ENCODE data around the gene TTC9B.

The TTC9B gene

DNA sequence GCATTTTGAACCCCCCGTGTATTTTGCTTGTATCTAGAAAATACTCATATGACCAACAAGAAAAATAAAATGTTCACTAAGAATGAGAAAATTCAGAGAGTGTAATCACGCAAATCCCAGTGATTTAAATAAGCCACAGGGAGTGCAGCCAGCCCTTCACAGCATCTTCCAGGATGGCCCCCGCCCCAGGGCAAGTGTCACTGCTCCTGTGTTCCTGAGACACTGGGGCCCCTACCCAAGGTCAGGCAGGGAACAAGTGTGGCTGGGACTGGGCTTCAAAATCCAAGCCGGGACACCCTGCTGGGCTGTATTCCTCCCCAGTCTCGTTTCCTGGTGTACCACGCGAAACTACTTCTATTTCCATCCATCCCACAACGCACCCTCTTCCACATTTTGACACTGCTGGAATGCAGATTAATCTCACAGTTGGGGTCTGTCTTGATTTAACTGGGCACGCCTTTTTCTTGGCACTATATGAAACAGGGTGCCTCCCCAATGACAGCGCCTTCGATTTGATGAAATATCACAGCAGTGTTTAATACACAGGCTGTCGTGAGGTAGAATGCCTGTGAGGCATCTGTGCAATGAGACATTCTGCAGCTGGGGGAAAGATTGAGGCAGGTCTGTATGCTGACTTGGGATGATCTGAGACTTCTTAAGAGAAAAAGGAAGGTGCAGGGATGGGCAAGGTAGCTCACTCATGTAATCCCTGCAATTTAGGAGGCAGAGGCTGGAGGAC, 26.6 kb upstream of the TTC9B start:
- DNase-seq (ENCODE audit: low spot score): no peak
- H3K9me3 ChIP-seq (replicated peaks in 1 of 2; ENCODE audit: control insufficient read depth in 2 of 2, insufficient read depth in 1 of 2, low read depth in 1 of 2, low read length in 2 of 2): no peaks in the 10 kb centered on the region
- H2AFZ ChIP-seq (ENCODE audit: low read length): no peak overlapping the region
- H2BK15ac ChIP-seq (ENCODE audit: low read length): no peak overlapping the region
- H4K8ac ChIP-seq (ENCODE audit: low read depth, low read length): no peak overlapping the region
- H3K4me2 ChIP-seq (ENCODE audit: insufficient read depth, low read length, poor library complexity, severe bottlenecking): no peak overlapping the region
- H3K4me3 ChIP-seq (ENCODE audit: low read length in 2 of 2): no peak overlapping the region
- peaks cover 19 to 45% of the 10 kb centered on the region in 2 donors for H3K36me3 ChIP-seq (replicated peaks in 1 of 2; ENCODE audit: control insufficient read depth in 2 of 2, insufficient read depth in 2 of 2, low read length in 2 of 2)
- no peak overlapping the region for H3K9ac ChIP-seq (ENCODE audit: low read depth, low read length, poor library complexity)
- no peak overlapping the region for H3K23ac ChIP-seq (ENCODE audit: low read depth, low read length, poor library complexity)
- H2BK120ac ChIP-seq (ENCODE audit: low read depth, low read length): no peak overlapping the region
- H3K14ac ChIP-seq (ENCODE audit: low read length): no peak overlapping the region
- H2BK5ac ChIP-seq (ENCODE audit: low read length): no peak overlapping the region
- peaks cover 3% of the 10 kb centered on the region for H3K79me1 ChIP-seq (ENCODE audit: low read depth, low read length)
- H3K18ac ChIP-seq (ENCODE audit: low read length): no peak overlapping the region
- no CpG with 5 or more reads among the region's 12 CpGs for WGBS, 2 donors (ENCODE audit: extremely low coverage in 2 of 2, insufficient read length in 2 of 2, insufficient replicate concordance in 1 of 2)
- H2BK12ac ChIP-seq (ENCODE audit: low read length): no peak overlapping the region
- H2AK5ac ChIP-seq (ENCODE audit: low read depth, low read length): no peak overlapping the region
- no peak overlapping the region for H3K4ac ChIP-seq (ENCODE audit: low read length)
- no peak overlapping the region for H3K27ac ChIP-seq (replicated peaks; ENCODE audit: low read length)
- no peak overlapping the region for H4K91ac ChIP-seq (ENCODE audit: low read depth, low read length, poor library complexity)
- H3K27me3 ChIP-seq (ENCODE audit: control insufficient read depth in 3 of 3, insufficient read depth in 3 of 3, low read depth in 1 of 3, low read length in 3 of 3): no peaks in the 10 kb centered on the region
- peaks cover 2 to 7% of the 10 kb centered on the region in 2 donors for H3K4me1 ChIP-seq (ENCODE audit: control insufficient read depth in 2 of 2, insufficient read depth in 1 of 2, low read depth in 1 of 2, low read length in 2 of 2)

DNA sequence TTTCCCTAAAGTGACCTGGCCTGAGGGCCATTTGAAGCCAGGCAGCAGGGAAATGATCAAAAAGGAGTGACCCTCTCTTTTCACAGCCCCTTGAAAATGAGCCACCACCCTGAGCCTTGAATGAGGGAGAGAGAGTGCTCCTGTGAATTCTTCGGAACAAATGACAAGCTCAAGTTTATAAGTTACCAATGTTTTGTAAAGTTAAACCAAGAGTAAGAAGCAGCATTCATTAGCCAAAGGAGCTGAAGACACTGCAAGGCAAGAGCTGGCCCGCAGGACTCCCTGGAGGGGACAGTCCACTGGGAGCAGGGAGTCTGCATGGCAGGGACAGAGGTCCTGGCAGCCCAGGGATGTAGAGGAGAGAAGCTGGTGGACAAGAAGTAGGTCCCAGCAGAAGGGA, 25.0 kb upstream of the TTC9B start:
- peaks cover 26 to 51% of the 10 kb centered on the region in 2 donors for H3K36me3 ChIP-seq (replicated peaks in 1 of 2; ENCODE audit: control insufficient read depth in 2 of 2, insufficient read depth in 2 of 2, low read length in 2 of 2)
- no peak for DNase-seq (ENCODE audit: low spot score)
- no peak overlapping the region for H3K18ac ChIP-seq (ENCODE audit: low read length)
- no peak overlapping the region for H2AK5ac ChIP-seq (ENCODE audit: low read depth, low read length)
- no peak overlapping the region for H2BK15ac ChIP-seq (ENCODE audit: low read length)
- H3K14ac ChIP-seq (ENCODE audit: low read length): no peak overlapping the region
- WGBS, 2 donors (ENCODE audit: extremely low coverage in 2 of 2, insufficient read length in 2 of 2, insufficient replicate concordance in 1 of 2): no CpG with 5 or more reads among the region's 2 CpGs
- no peak overlapping the region for H3K23ac ChIP-seq (ENCODE audit: low read depth, low read length, poor library complexity)
- no peak overlapping the region for H2BK120ac ChIP-seq (ENCODE audit: low read depth, low read length)
- no peak overlapping the region for H3K4ac ChIP-seq (ENCODE audit: low read length)
- no peak overlapping the region for H3K4me3 ChIP-seq (ENCODE audit: low read length in 2 of 2)
- H2AFZ ChIP-seq (ENCODE audit: low read length): no peak overlapping the region
- H3K9me3 ChIP-seq (replicated peaks in 1 of 2; ENCODE audit: control insufficient read depth in 2 of 2, insufficient read depth in 1 of 2, low read depth in 1 of 2, low read length in 2 of 2): no peaks in the 10 kb centered on the region
- H3K79me1 ChIP-seq (ENCODE audit: low read depth, low read length): peaks cover 3% of the 10 kb centered on the region
- H3K27ac ChIP-seq (replicated peaks; ENCODE audit: low read length): no peak overlapping the region
- H3K4me2 ChIP-seq (ENCODE audit: insufficient read depth, low read length, poor library complexity, severe bottlenecking): no peak overlapping the region
- no peak overlapping the region for H3K9ac ChIP-seq (ENCODE audit: low read depth, low read length, poor library complexity)
- H4K91ac ChIP-seq (ENCODE audit: low read depth, low read length, poor library complexity): no peak overlapping the region
- H3K27me3 ChIP-seq (ENCODE audit: control insufficient read depth in 3 of 3, insufficient read depth in 3 of 3, low read depth in 1 of 3, low read length in 3 of 3): no peaks in the 10 kb centered on the region
- no peak overlapping the region for H2BK5ac ChIP-seq (ENCODE audit: low read length)
- H2BK12ac ChIP-seq (ENCODE audit: low read length): no peak overlapping the region
- H3K4me1 ChIP-seq (ENCODE audit: control insufficient read depth in 2 of 2, insufficient read depth in 1 of 2, low read depth in 1 of 2, low read length in 2 of 2): peaks cover 2 to 7% of the 10 kb centered on the region in 2 donors
- H4K8ac ChIP-seq (ENCODE audit: low read depth, low read length): no peak overlapping the region

DNA sequence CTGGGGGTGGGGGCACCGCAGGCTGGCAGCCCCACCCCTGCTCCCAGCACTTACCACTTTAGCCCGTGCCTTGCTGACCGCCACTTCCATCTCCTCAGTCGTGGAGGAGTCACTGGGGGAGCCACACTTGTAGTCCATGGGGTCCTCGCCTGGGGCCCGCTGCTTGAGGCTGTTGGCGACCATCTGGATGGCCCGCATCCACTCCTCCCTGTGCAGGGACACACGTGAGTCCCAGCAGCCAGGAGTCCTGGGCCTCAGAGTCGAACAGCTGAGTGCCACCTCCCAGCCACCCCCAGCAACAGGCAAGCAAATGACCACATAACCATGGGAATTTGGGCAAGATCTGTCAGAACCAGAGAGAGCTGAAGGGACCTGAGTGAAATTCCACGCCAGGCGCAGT, 24.3 kb upstream of the TTC9B start:
- H3K9ac ChIP-seq (ENCODE audit: low read depth, low read length, poor library complexity): no peak overlapping the region
- no CpG with 5 or more reads among the region's 12 CpGs for WGBS, 2 donors (ENCODE audit: extremely low coverage in 2 of 2, insufficient read length in 2 of 2, insufficient replicate concordance in 1 of 2)
- no peak overlapping the region for H3K4me3 ChIP-seq (ENCODE audit: low read length in 2 of 2)
- peaks cover 2 to 7% of the 10 kb centered on the region in 2 donors for H3K4me1 ChIP-seq (ENCODE audit: control insufficient read depth in 2 of 2, insufficient read depth in 1 of 2, low read depth in 1 of 2, low read length in 2 of 2)
- peak overlapping the region; percentile 56 for H3K23ac ChIP-seq (ENCODE audit: low read depth, low read length, poor library complexity)
- H3K9me3 ChIP-seq (replicated peaks in 1 of 2; ENCODE audit: control insufficient read depth in 2 of 2, insufficient read depth in 1 of 2, low read depth in 1 of 2, low read length in 2 of 2): no peaks in the 10 kb centered on the region
- peak overlapping the region; percentile 48 for H2BK12ac ChIP-seq (ENCODE audit: low read length)
- no peak overlapping the region for H2BK5ac ChIP-seq (ENCODE audit: low read length)
- no peak overlapping the region for H2BK15ac ChIP-seq (ENCODE audit: low read length)
- H2AK5ac ChIP-seq (ENCODE audit: low read depth, low read length): no peak overlapping the region
- H3K4ac ChIP-seq (ENCODE audit: low read length): no peak overlapping the region
- no peak for DNase-seq (ENCODE audit: low spot score)
- no peak overlapping the region for H2BK120ac ChIP-seq (ENCODE audit: low read depth, low read length)
- no peak overlapping the region for H4K91ac ChIP-seq (ENCODE audit: low read depth, low read length, poor library complexity)
- no peak overlapping the region for H3K4me2 ChIP-seq (ENCODE audit: insufficient read depth, low read length, poor library complexity, severe bottlenecking)
- H3K27me3 ChIP-seq (ENCODE audit: control insufficient read depth in 3 of 3, insufficient read depth in 3 of 3, low read depth in 1 of 3, low read length in 3 of 3): no peaks in the 10 kb centered on the region
- H3K79me1 ChIP-seq (ENCODE audit: low read depth, low read length): peaks cover 3% of the 10 kb centered on the region
- no peak overlapping the region for H2AFZ ChIP-seq (ENCODE audit: low read length)
- no peak overlapping the region for H4K8ac ChIP-seq (ENCODE audit: low read depth, low read length)
- peak overlapping the region; percentile 68 for H3K18ac ChIP-seq (ENCODE audit: low read length)
- H3K27ac ChIP-seq (replicated peaks; ENCODE audit: low read length): no peak overlapping the region
- peaks cover 31 to 53% of the 10 kb centered on the region in 2 donors for H3K36me3 ChIP-seq (replicated peaks in 1 of 2; ENCODE audit: control insufficient read depth in 2 of 2, insufficient read depth in 2 of 2, low read length in 2 of 2)
- no peak overlapping the region for H3K14ac ChIP-seq (ENCODE audit: low read length)

DNA sequence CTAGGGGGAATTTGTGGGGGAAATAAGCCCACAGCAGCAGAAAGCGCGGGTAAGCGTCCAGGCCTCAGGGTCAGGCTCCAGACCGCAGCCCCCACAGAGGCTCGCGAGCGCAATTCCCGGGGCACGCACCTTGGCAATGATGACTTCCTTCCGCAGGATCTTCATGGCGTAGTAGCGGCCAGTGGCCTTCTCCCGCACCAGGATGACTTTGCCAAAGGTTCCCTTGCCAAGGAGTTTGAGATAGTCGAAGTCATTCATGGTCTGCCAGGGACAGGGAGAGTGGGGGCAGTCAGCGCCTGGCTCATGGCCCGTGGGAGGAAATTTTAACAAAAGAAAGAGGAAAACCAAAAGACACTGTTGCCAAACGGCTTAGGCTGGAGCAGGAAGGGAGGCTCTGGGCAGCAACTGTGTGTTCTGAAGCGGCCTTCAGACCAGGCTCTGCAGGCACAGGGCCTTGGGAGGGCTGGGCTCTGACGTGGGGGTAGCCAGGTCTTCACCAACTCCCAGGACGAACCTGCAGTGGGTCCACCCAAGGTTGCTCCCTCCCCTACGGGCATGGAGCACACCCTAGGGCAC, 23.7 kb upstream of the TTC9B start:
- peak overlapping the region; percentile 48 for H2BK12ac ChIP-seq (ENCODE audit: low read length)
- H4K8ac ChIP-seq (ENCODE audit: low read depth, low read length): no peak overlapping the region
- no peak overlapping the region for H3K4ac ChIP-seq (ENCODE audit: low read length)
- WGBS, 2 donors (ENCODE audit: extremely low coverage in 2 of 2, insufficient read length in 2 of 2, insufficient replicate concordance in 1 of 2): no CpG with 5 or more reads among the region's 21 CpGs
- peaks cover 34 to 56% of the 10 kb centered on the region in 2 donors for H3K36me3 ChIP-seq (replicated peaks in 1 of 2; ENCODE audit: control insufficient read depth in 2 of 2, insufficient read depth in 2 of 2, low read length in 2 of 2)
- no peak overlapping the region for H3K27ac ChIP-seq (replicated peaks; ENCODE audit: low read length)
- H3K27me3 ChIP-seq (ENCODE audit: control insufficient read depth in 3 of 3, insufficient read depth in 3 of 3, low read depth in 1 of 3, low read length in 3 of 3): no peaks in the 10 kb centered on the region
- no peak overlapping the region for H3K14ac ChIP-seq (ENCODE audit: low read length)
- H2AK5ac ChIP-seq (ENCODE audit: low read depth, low read length): no peak overlapping the region
- H2BK5ac ChIP-seq (ENCODE audit: low read length): no peak overlapping the region
- no peak for DNase-seq (ENCODE audit: low spot score)
- peaks cover 2 to 7% of the 10 kb centered on the region in 2 donors for H3K4me1 ChIP-seq (ENCODE audit: control insufficient read depth in 2 of 2, insufficient read depth in 1 of 2, low read depth in 1 of 2, low read length in 2 of 2)
- H3K18ac ChIP-seq (ENCODE audit: low read length): no peak overlapping the region
- H2BK120ac ChIP-seq (ENCODE audit: low read depth, low read length): no peak overlapping the region
- no peaks in the 10 kb centered on the region for H3K79me1 ChIP-seq (ENCODE audit: low read depth, low read length)
- H3K23ac ChIP-seq (ENCODE audit: low read depth, low read length, poor library complexity): peak overlapping the region; percentile 56
- H2AFZ ChIP-seq (ENCODE audit: low read length): no peak overlapping the region
- peaks cover 0 to 1% of the 10 kb centered on the region in 2 donors for H3K9me3 ChIP-seq (replicated peaks in 1 of 2; ENCODE audit: control insufficient read depth in 2 of 2, insufficient read depth in 1 of 2, low read depth in 1 of 2, low read length in 2 of 2)
- H4K91ac ChIP-seq (ENCODE audit: low read depth, low read length, poor library complexity): no peak overlapping the region
- H3K4me3 ChIP-seq (ENCODE audit: low read length in 2 of 2): no peak overlapping the region
- H3K9ac ChIP-seq (ENCODE audit: low read depth, low read length, poor library complexity): no peak overlapping the region
- H2BK15ac ChIP-seq (ENCODE audit: low read length): no peak overlapping the region
- no peak overlapping the region for H3K4me2 ChIP-seq (ENCODE audit: insufficient read depth, low read length, poor library complexity, severe bottlenecking)
